ENCODE results near the gene CLMP. TPM values are rescaled to one million over a fixed set of nuclear protein-coding genes. Genes with fewer than 3 reads are reported as not detected.
A peak's percentile ranks its signal among the peaks of the same experiment; 100 is the strongest.

CLMP gene
- total RNA-seq, 4 donors from 2014 or later: 23.6 to 49.4 (median 38.0) TPM

GRCh38 chr11:123065621-123066020, 129.4 kb downstream of the CLMP start:
- in situ Hi-C loops (cut with MboI; ENCODE audit: low pct_ligation_motif_present in 1 of 4, low pct_unique_long_range_greater_than_20kb in 1 of 4, low sequenced_read_pairs in 3 of 4): no loop called here

DNA sequence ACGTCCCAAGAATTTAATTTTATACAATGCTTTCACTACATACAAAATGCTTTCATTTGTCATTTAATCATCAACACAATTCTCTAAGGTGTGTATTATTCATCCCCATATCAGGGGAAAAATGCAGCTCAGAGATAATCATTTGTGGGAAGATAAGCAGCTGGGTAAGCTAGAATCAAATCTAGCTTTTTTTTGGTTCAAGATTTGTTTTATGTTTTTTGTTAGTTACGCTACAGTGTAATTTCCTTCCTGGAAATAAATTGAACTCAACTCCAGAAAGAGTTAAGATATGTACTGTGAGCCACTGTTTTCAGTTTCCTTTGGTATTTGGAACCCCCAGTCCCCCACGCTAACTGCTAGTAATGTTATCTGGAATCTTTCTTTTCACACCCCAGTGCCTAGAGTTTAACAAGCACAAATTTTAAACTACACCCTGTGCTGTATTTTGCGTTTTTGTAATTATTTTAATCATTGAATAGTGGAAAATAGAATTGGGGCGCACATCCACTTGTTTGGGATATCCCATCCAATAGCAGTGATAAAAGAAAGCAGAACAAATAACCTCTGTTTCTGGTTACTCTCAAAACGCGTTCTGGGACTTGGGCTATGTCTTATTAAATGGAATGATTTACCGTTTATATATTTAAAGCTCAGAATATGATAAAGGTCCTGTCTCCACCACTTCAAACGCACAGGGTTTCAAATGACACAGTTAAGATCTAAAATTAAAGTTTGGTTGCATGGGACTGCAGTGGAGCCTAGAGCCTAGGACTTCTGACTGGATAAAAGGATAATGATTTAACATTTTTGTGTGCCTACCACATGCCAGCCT, 131.0 kb downstream of the CLMP start:
- peak overlapping the region; percentile 95 to 100 (median 100) for H3K27ac ChIP-seq
- no peak for DNase-seq
- H3K9me3 ChIP-seq: no peaks in the 10 kb centered on the region
- WGBS, 2 donors (ENCODE audit: low coverage in 1 of 2): 34 to 53% methylated on average over 6 to 9 of the region's 9 CpGs
- no peaks in the 10 kb centered on the region for H3K27me3 ChIP-seq
- intact Hi-C loops (cut with DNase I; ENCODE audit: low total_unique reads): no loop called here
- in situ Hi-C loops (cut with MboI; ENCODE audit: low pct_ligation_motif_present in 1 of 4, low pct_unique_long_range_greater_than_20kb in 1 of 4, low sequenced_read_pairs in 3 of 4): no loop called here
- TF ChIP-seq EP300 (IDR thresholded peaks at IDR 0.05; ENCODE audit: low read depth) (peak; percentile 40), POLR2A (IDR thresholded peaks at IDR 0.05) (no peak), POLR2AphosphoS5 (IDR thresholded peaks at IDR 0.05) (peak; percentile 54 to 90 (median 75)), CTCF (IDR thresholded peaks at IDR 0.05) (no peak)
- H3K4me3 ChIP-seq: peak overlapping the region in 1 of 4 donors; percentile 83
- peaks cover 18 to 45% (median 38%) of the 10 kb centered on the region in 4 donors for H3K4me1 ChIP-seq
- H3K36me3 ChIP-seq: peaks cover 0 to 17% (median 9%) of the 10 kb centered on the region in 4 donors

More at GRCh38 chr11:123065621-123066020, 129.4 kb downstream of the CLMP start:
- H3K9me3 ChIP-seq: no peaks in the 10 kb centered on the region
- intact Hi-C loops (cut with DNase I; ENCODE audit: low total_unique reads): no loop called here
- H3K27ac ChIP-seq: peak overlapping the region in 1 of 4 donors; percentile 100
- no peak for TF ChIP-seq CTCF (IDR thresholded peaks at IDR 0.05)
- no peak for TF ChIP-seq POLR2AphosphoS5 (IDR thresholded peaks at IDR 0.05)
- TF ChIP-seq EP300 (IDR thresholded peaks at IDR 0.05; ENCODE audit: low read depth): no peak
- no peak for TF ChIP-seq POLR2A (IDR thresholded peaks at IDR 0.05)
- H3K4me1 ChIP-seq: peaks cover 18 to 45% (median 33%) of the 10 kb centered on the region in 4 donors
- H3K36me3 ChIP-seq: peaks cover 0 to 3% (median under 1%) of the 10 kb centered on the region in 4 donors
- no peak overlapping the region for H3K4me3 ChIP-seq
- WGBS, 2 donors (ENCODE audit: low coverage in 1 of 2): 85 to 86% methylated on average over 2 of the region's 2 CpGs
- no peak for DNase-seq
- H3K27me3 ChIP-seq: no peaks in the 10 kb centered on the region

GRCh38 chr11:123062892-123063825, 131.9 kb downstream of the CLMP start:
- peak; percentile 52 for DNase-seq
- in situ Hi-C loops (cut with MboI; ENCODE audit: low pct_ligation_motif_present in 1 of 4, low pct_unique_long_range_greater_than_20kb in 1 of 4, low sequenced_read_pairs in 3 of 4) (no loop called here), intact Hi-C loops (cut with DNase I; ENCODE audit: low total_unique reads) (no loop called here)
- WGBS, 2 donors (ENCODE audit: low coverage in 1 of 2): 4 to 14% methylated on average over 14 to 26 of the region's 37 CpGs
- Histone ChIP-seq H3K4me1 (peaks cover 26 to 52% (median 42%) of the 10 kb centered on the region in 4 donors), H3K4me3 (peak overlapping the region; percentile 24 to 83 (median 76)), H3K36me3 (peaks cover 1 to 25% (median 14%) of the 10 kb centered on the region in 4 donors), H3K9me3 (no peaks in the 10 kb centered on the region), H3K27ac (peak overlapping the region; percentile 95 to 100 (median 100)), H3K27me3 (no peaks in the 10 kb centered on the region)
- TF ChIP-seq CTCF (IDR thresholded peaks at IDR 0.05): no peak
- TF ChIP-seq EP300 (IDR thresholded peaks at IDR 0.05; ENCODE audit: low read depth): no peak
- peak in 2 of 3 donors; percentile 6 to 13 for TF ChIP-seq POLR2AphosphoS5 (IDR thresholded peaks at IDR 0.05)
- TF ChIP-seq POLR2A (IDR thresholded peaks at IDR 0.05): no peak

All from transverse colon (tissue), 4 donors.